HepG2 (cell line): ENCODE measurements around the gene UBASH3A. TPM values are rescaled to one million over a fixed set of nuclear protein-coding genes. Genes with fewer than 3 reads are reported as not detected.

Experiments
- ATAC-seq: fragments of 200-7000 bp; cut with Tn5 transposase; 3 replicates; pipeline ENCODE4 v1.9.1; 2020; ENCODE audit warnings: mild to moderate bottlenecking, moderate library complexity
- BruUV-seq: library from RNA; stranded (reverse); fragments of 400-500 nt; replicated peaks from 2 replicates; lab custom pipeline; 2021; lab: Mats Ljungman, UMichigan
- CTCF ChIA-PET: fragments of 300-600 bp; formaldehyde crosslinking; extraction: SDS; loops from one replicate; lab custom pipeline; 2021; ENCODE audit warnings: low total read pairs, inconsistent platforms, low intra/inter-chr PET ratio; lab: Yijun Ruan, JAX
- POLR2A ChIA-PET: fragments of 350-600 bp; sonication (Branson Sonifier 250); formaldehyde crosslinking; loops from one replicate; lab custom pipeline; 2020; ENCODE audit warnings: antibody characterized with exemption, inconsistent platforms; lab: Yijun Ruan, JAX
- DNase-seq: peaks from one replicate; pipeline ENCODE4 v3.0.0-alpha.2; 2015; ENCODE audit warnings: low spot score
- FAIRE-seq: peaks from 3 replicates; lab custom pipeline; 2011; peaks lifted over from hg19 to GRCh38; lab: Jason Lieb, UNC
- H2AFZ ChIP-seq: one replicate; pipeline ENCODE4 v1.6.1; 2011; ENCODE audit warnings: low read length, inconsistent platforms
- H3K27ac ChIP-seq: fragments of 300-600 bp; 3 replicates; pipeline ENCODE4 v1.8.0; 2011; ENCODE audit warnings: mixed run types, mild to moderate bottlenecking, mixed read lengths, low read length, inconsistent platforms; ENCODE audit not compliant: insufficient read depth; ENCODE audit errors: extremely low read length
- H3K27me3 ChIP-seq, 2 experiments: fragments of 200-600 bp in 1 of 2; 2 replicates in 1 of 2; 3 replicates in 1 of 2; pipeline versions ENCODE4 v1.6.0 to v1.8.0; 2011; ENCODE audit warnings: low read length in 2 of 2, mild to moderate bottlenecking in 2 of 2, moderate library complexity in 2 of 2, inconsistent platforms in 1 of 2; ENCODE audit not compliant: insufficient read depth in 2 of 2, control insufficient read depth in 1 of 2
- H3K36me3 ChIP-seq, 2 experiments: fragments of 200-600 bp in 1 of 2; replicated peaks in 1 of 2; 2 replicates in 1 of 2; 3 replicates in 1 of 2; pipeline versions ENCODE4 v1.5.1 to v1.8.0; 2011; ENCODE audit warnings: low read length in 2 of 2, inconsistent platforms in 1 of 2; ENCODE audit not compliant: insufficient read depth in 2 of 2, control insufficient read depth in 1 of 2
- H3K4me1 ChIP-seq: 2 replicates; pipeline ENCODE4 v1.5.1; 2012; ENCODE audit warnings: low read length, inconsistent platforms; ENCODE audit not compliant: insufficient read depth
- H3K4me2 ChIP-seq: 2 replicates; pipeline ENCODE4 v1.6.0; 2011; ENCODE audit warnings: low read depth, low read length, inconsistent platforms
- H3K4me3 ChIP-seq, 3 experiments: fragments of 200-600 bp in 1 of 3; sonication (generic), shearing (Covaris generic) in 1 of 3; replicated peaks in 1 of 3; 2 replicates each; pipeline ENCODE4 v1.5.1; 2011 to 2016; ENCODE audit warnings: low read length in 3 of 3, inconsistent platforms in 2 of 3, low read depth in 2 of 3, mild to moderate bottlenecking in 2 of 3, control low read depth in 1 of 3, mixed read lengths in 1 of 3; ENCODE audit not compliant: insufficient read depth in 1 of 3
- H3K79me2 ChIP-seq: one replicate; pipeline ENCODE4 v1.6.1; 2011; ENCODE audit warnings: low read length, inconsistent platforms; ENCODE audit not compliant: insufficient read depth
- H3K9ac ChIP-seq: 2 replicates; pipeline ENCODE4 v1.6.0; 2011; ENCODE audit warnings: mild to moderate bottlenecking, low read depth, low read length, inconsistent platforms; ENCODE audit not compliant: insufficient read depth
- H3K9me3 ChIP-seq: 2 replicates; pipeline ENCODE4 v1.5.1; 2012; ENCODE audit warnings: mild to moderate bottlenecking, low read length
- H4K20me1 ChIP-seq: 2 replicates; pipeline ENCODE4 v1.6.0; 2011; ENCODE audit warnings: inconsistent platforms, mild to moderate bottlenecking, low read length, moderate library complexity; ENCODE audit not compliant: insufficient read depth
- KAT8 ChIP-seq: IDR thresholded peaks from 2 replicates; pipeline ENCODE4 v1.6.1; 2016; ENCODE audit warnings: missing genetic modification reagents, missing compliant biosample characterization
- MTA1 ChIP-seq: sonication (generic); formaldehyde crosslinking; IDR thresholded peaks from 2 replicates; pipeline ENCODE4 v1.4.0; 2020; ENCODE audit warnings: missing genetic modification reagents, mild to moderate bottlenecking, borderline replicate concordance
- PBX3 ChIP-seq: sonication (generic); formaldehyde crosslinking; IDR thresholded peaks from 2 replicates; pipeline ENCODE4 v1.8.1; 2023; ENCODE audit warnings: missing genetic modification reagents, inconsistent platforms, borderline replicate concordance
- RBAK ChIP-seq: sonication (generic); formaldehyde crosslinking; IDR thresholded peaks from 2 replicates; pipeline ENCODE4 v1.5.1; 2020; ENCODE audit warnings: mild to moderate bottlenecking, missing genetic modification reagents
- ZBTB46 ChIP-seq: sonication (generic); formaldehyde crosslinking; IDR thresholded peaks from 2 replicates; pipeline ENCODE4 v1.4.0; 2020; ENCODE audit warnings: mild to moderate bottlenecking, missing genetic modification reagents, borderline replicate concordance
- ZNF446 ChIP-seq: sonication (generic); formaldehyde crosslinking; IDR thresholded peaks from 2 replicates; pipeline ENCODE4 v1.5.0; 2020; ENCODE audit warnings: mild to moderate bottlenecking, missing genetic modification reagents
- ZNF503 ChIP-seq: sonication (generic); formaldehyde crosslinking; IDR thresholded peaks from 2 replicates; pipeline ENCODE4 v1.4.0; 2020; ENCODE audit warnings: missing genetic modification reagents
- WGBS: methylation state at CpG from one replicate; pipeline ENCODE4 v1.1.6; 2017; ENCODE audit warnings: low lambda C conversion rate; 5-methylcytosine and 5-hydroxymethylcytosine counted together
- in situ Hi-C: cut with HindIII; loops from 2 replicates; pipeline ENCODE4 v1.10.0; 2017; ENCODE audit warnings: low pct_unique_long_range_greater_than_20kb; ENCODE audit not compliant: extremely low pct_ligation_motif_present
- intact Hi-C: fragments of 100-400 bp; cut with micrococcal nuclease; formaldehyde crosslinking; loops from one replicate; pipeline ENCODE4 v1.10.0; 2022; ENCODE audit not compliant: unreplicated experiment
- polyA plus RNA-seq, 8 experiments: library from polyadenylated mRNA; depleted of rRNA in 3 of 8; stranded (reverse) in 7 of 8; unstranded in 1 of 8; fragments of >200 nt; fragmentation: Illumina TruSeq in 4 of 8; extraction: Trizol in 4 of 8; gene quantifications; 2 replicates each; pipeline versions ENCODE4 v1.2.1 to v1.2.3, GENCODE V29; 2011 to 2016; ENCODE audit warnings: low read depth in 4 of 8, missing spikeins in 1 of 8, mixed read lengths in 1 of 8; ENCODE audit not compliant: insufficient read depth in 1 of 8
- total RNA-seq, 5 experiments: library from RNA; depleted of rRNA; stranded (reverse); fragments of >200 nt; fragmentation: Illumina TruSeq; extraction: Trizol; gene quantifications; 2 replicates each; pipeline ENCODE4 v1.2.3, GENCODE V29; 2016; ENCODE audit warnings: low read depth in 1 of 5

Gene UBASH3A
- total and polyA plus RNA-seq, 2 of the 13 experiments (the other 11 are each of a cell fraction or from before 2014, with no cell fraction given), result not detected

- 41% methylated on average over 18 of the region's 25 CpGs for WGBS
- no peaks in the 10 kb centered on the region for H3K9me3 ChIP-seq
- H3K79me2 ChIP-seq, result no peaks in the 10 kb centered on the region
- peaks cover 0 to 3% of the 10 kb centered on the region in 2 experiments; a peak in 1 of 5 replicates for H3K27me3 ChIP-seq
- TF ChIP-seq ZBTB46 (no peak), KAT8 (CRISPR knock-in tag) (no peak)
- H3K4me3 ChIP-seq, result no peak overlapping the region
- no peak overlapping the region for H3K27ac ChIP-seq
- H3K4me2 ChIP-seq, result no peak overlapping the region
- H2AFZ ChIP-seq, result no peak overlapping the region
- DNase-seq (no peak), FAIRE-seq (no peak), ATAC-seq (no peak)
- ChIA-PET POLR2A (no interaction called here), CTCF (no interaction called here)
- no peaks in the 10 kb centered on the region for H3K36me3 ChIP-seq
- no TSS peak for BruUV-seq
- no peaks in the 10 kb centered on the region for H4K20me1 ChIP-seq
- in situ Hi-C loops, result no loop called here
- no peak overlapping the region for H3K9ac ChIP-seq
- H3K4me1 ChIP-seq, result peaks cover 14% of the 10 kb centered on the region
- intact Hi-C loops, result no loop called here
Observed at GRCh38 chr21:42476388-42477331, 73.0 kb downstream of the UBASH3A start.

GRCh38 chr21:42478504-42478903 is 74.8 kb downstream of the UBASH3A start:
- WGBS, result 32% methylated on average over 7 of the region's 7 CpGs
- intact Hi-C loops, result no loop called here
- TF ChIP-seq ZNF446, result no peak
- TF ChIP-seq ZNF503, result no peak
- no peak for TF ChIP-seq MTA1
- no peak for TF ChIP-seq PBX3 (CRISPR knock-in tag)
- no peak for TF ChIP-seq RBAK (CRISPR knock-in tag)
- H3K27ac ChIP-seq, result no peak overlapping the region
- no peak overlapping the region for H3K4me3 ChIP-seq
- ChIA-PET POLR2A (no interaction called here), CTCF (no interaction called here)
- no peak overlapping the region for H3K9ac ChIP-seq
- H4K20me1 ChIP-seq, result no peaks in the 10 kb centered on the region
- no TSS peak for BruUV-seq
- no peak for ATAC-seq
- no peaks in the 10 kb centered on the region for H3K36me3 ChIP-seq
- H3K4me2 ChIP-seq, result no peak overlapping the region
- H2AFZ ChIP-seq, result no peak overlapping the region
- FAIRE-seq, result no peak
- H3K9me3 ChIP-seq, result no peaks in the 10 kb centered on the region
- peaks cover 12% of the 10 kb centered on the region for H3K4me1 ChIP-seq
- in situ Hi-C loops, result no loop called here
- DNase-seq, result no peak
- H3K79me2 ChIP-seq, result no peaks in the 10 kb centered on the region
- H3K27me3 ChIP-seq, result peaks cover 0 to 3% of the 10 kb centered on the region in 2 experiments; a peak in 1 of 5 replicates
